Urothelium cell line (cell line): Measurements from ENCODE around the gene SCAMP2.
"Not testable (repeated sequence)": the region's sequence is repeated elsewhere in the genome, so short reads cannot be mapped to it uniquely, and the experiment has no call there.

Source experiments
- DNase-seq: peaks from one replicate; pipeline ENCODE4 v3.0.0; 2011; ENCODE audit warnings: low spot score, mixed read lengths
- FAIRE-seq: peaks from 2 replicates; lab custom pipeline; 2011; peaks lifted over from hg19 to GRCh38; lab: Jason Lieb, UNC

Gene SCAMP2

DNA sequence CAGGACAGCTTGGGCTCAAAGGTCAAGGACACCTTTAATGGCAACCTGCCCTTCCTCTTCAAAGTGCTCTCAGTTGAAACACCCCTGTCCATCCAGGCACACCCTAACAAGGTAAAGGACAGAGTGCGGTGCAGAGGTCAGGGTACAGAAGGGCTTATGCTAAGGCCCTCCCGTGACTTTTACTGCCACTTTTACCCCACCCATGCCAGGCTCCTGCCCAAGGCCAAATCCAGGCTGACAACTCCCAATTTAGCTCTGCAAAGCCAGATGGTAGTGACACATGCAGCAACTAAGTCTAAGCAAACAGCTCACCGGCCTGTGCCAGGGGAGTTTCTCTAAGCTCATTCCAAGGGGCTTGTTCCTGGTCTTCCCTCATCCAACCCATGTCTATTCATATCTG lies 18.3 kb upstream of the SCAMP2 start:
- DNase-seq (no peak), FAIRE-seq (no peak)

DNA sequence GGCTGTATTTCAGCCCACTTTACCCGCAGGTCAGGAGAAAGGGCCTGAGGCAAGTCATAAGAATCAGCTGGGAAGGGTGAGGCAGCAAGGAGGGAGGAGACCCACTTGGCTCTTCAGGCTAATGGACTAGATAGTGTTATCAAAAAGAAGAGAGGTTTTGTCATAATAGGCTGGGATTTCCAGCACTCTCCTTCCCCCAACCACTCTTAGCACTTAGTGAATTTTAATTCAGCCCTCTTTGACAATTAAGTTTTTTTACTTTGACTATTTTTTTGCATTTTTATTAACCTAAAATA lies 17.4 kb upstream of the SCAMP2 start:
- DNase-seq (no peak), FAIRE-seq (no peak)

- FAIRE-seq (no peak), DNase-seq (peak; percentile 91)
These were observed 16.9 kb upstream of the SCAMP2 start, which contains the start of gene MPI for GRCh38 chr15:74889883-74890664. Gene MPI (plus strand): TSS chr15:74890042. CDS start chr15:74890074, 32 bp downstream.

DNA sequence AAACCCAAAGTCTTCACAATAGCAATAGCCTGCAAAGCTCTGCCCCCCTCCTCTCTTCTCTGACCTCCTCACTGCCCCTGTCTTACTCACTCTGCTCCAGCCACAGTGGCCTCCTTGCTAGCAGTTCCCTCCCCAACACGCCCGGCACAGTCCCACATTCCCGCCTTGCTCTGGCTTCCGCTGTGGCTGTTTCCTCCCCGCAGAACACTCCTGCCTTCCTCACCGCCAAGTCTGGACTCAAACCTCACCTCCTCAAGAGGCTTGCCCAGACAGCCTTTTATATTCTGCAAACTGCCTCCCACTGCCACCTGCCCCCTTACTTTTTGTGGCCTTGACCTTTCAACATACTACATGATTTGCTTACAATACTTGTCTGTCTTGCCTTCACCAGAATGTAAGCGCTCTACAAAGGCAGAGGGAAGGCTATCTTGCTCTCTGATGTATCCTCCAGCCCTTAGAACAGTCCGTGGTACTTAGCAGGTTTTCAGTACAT lies 16.3 kb upstream of the SCAMP2 start:
- DNase-seq: no peak
- FAIRE-seq: no peak

DNA sequence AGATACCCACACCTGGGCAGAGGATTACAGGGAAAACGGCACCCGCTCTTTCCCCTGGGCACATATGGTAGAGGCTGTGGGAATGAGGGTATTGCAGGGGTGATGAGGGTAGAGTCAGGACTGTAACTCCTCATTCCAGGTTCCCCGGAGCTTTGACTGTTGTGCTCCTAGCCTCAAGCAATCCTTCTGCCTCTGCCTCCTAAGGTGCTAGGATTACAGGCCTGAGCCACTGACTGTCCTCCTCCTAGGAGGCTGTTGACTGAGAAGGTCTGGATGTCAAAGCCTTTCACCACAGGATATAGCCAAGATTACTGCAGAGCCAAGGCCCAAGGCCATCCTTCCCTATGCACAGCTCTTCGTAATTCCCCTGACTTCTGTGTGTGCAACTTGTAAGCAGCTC lies 15.6 kb upstream of the SCAMP2 start:
- no peak for FAIRE-seq

DNA sequence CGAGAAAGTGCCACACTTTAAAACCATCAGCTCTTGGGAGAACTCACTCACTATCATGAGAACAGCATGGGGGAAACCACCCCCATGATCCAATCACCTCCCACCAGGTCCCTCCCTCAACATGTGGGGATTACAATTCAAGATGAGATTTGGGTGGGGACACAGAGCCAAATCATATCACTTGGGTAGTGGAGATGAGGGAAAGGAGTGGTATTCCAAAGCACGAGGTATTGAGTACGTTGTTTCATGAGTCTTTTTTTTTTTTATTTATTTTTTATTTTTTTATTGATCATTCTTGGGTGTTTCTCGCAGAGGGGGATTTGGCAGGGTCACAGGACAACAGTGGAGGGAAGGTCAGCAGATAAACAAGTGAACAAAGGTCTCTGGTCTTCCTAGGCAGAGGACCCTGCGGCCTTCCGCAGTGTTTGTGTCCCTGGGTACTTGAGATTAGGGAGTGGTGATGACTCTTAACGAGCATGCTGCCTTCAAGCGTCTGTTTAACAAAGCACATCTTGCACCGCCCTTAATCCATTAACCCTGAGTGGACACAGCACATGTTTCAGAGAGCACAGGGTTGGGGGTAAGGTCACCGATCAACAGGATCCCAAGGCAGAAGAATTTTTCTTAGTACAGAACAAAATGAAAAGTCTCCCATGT lies 14.5 kb upstream of the SCAMP2 start:
- not testable (repeated sequence) for DNase-seq, FAIRE-seq

More for the DNA sequence above, 15.6 kb upstream of the SCAMP2 start:
- no peak for DNase-seq

- DNase-seq (no peak), FAIRE-seq (no peak)
These were observed 12.3 kb upstream of the SCAMP2 start for GRCh38 chr15:74885461-74885860.

DNA sequence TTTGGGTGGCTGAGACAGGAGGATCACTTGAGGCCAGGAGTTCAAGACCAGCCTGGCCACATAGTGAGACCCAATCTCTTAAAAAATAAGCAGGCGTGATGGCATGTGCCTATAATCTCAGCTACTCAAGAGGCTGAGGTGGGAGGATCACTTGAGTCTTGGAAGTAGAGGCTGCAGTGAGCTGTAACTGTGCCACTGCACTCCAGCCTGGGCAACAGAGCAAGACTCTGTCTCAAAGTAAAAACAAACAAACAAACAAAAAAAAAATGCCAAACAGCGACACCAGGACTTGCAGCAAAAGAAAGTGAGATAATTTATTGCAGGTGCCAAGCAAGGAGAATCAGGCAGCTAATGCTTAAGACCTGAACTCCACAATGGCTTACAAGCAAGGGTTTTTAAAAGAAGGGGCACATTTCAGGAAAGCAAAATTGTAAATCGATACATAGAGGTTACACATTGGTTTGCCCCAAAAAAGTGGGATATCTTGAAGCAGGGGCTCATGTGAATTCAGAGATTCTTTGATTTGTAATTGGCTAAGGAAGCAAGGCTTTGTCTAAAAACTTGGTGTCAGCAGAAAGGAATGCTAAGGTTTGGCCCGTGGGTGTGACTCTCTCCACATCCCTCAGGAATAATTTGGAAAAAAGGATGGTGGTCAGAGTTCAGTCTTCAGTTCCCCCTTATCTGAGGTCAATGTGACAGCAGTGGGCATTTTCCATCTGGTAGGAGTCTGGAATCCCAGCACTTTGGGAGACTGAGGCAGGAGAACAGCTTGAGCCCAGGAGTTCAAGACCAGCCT lies 11.5 kb upstream of the SCAMP2 start:
- DNase-seq (peak; percentile 43), FAIRE-seq (no peak)

- FAIRE-seq: no peak
These were observed 9.4 kb upstream of the SCAMP2 start for GRCh38 chr15:74882528-74882927.

DNA sequence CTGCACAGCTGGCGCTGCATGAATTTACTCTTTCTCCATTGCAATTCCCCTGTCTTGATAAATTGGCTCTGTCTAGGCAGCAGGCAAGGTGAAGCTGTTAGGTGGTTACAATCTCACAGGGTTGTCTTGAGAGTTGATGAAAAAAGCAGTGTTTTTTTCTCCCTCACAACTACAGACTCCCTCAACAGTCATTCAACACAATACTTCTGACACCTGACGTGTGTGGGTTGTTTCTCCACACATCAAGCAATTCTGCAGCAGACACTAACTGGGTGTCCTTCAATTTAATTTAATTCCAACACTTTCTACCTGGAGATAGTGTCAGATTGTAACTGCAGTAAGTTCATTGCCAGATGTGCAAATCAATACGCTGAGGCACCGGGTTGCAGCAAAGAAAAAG lies 5.1 kb upstream of the SCAMP2 start:
- DNase-seq: no peak
- FAIRE-seq: no peak

More at GRCh38 chr15:74882528-74882927, 9.4 kb upstream of the SCAMP2 start:
- no peak for DNase-seq

DNA sequence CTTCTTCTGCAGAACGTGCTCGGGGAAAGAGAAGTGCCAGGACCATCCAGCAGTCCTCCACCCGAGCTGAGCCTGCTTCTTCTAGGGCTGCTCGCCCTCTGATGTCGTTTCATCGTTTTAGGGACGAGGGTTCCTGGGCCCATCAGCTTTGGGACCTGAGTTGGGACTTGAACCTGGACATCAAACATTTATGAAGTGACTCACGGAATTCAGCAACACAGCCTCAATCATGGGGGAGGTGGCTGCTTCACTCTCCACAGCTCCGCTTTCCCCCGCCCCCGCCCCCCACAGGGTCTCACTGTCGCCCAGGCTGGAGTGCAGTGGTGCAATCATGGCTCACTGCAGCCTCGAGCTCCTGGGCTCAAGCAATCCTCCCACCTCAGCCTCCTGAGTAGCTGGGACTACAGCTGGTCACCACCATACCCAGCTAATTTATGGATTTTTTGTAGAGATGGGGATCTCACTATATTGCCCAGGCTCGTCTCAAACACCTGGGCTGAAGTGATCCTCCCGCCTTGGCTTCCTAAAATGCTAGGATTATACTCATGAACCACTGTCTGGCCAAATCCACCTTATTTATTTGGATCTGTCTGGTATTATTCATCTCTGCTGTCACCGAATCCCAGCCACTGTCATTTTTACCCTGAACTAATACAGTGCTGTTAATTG lies 725 bp upstream of the SCAMP2 start:
- no peak for FAIRE-seq
- peak; percentile 13 for DNase-seq

GRCh38 chr15:74872702-74873035 lies 496 bp downstream of the SCAMP2 start:
- FAIRE-seq: no peak
- no peak for DNase-seq

DNA sequence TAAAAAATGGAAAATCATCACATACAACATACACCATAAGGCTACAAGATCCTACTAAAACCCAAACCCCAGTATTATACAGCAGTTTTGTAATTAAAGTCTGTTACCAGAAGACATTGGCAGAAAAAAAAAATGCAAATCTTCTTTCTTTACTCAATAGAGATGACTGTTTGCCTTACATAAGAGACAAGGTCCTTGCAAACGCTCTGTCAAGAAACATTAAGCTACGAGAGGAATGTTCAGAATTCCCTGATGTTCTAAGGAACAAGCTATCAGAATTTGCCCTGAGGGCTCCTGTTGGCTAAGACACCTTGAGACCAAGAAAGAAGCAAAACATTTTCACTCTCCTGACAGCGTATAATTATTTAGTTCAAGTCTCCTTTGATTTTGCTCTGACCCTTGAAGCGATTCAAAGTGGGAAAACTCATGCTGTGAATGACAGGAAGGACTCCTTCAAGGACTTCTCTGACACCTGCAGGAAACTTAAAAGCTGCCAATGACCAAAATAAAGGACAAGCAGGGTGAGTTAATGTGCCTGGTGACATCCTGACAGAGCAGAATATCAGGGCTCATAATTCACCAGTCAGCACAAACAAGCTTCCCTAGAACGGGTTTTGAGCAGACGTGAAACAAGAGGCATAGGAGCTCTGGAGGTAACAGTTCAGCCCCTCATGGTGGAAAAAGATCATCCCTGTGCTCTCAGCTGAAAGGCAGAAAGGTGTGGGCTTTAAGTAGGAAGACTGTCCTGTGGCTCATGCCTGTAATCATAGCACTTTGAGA lies 2.5 kb downstream of the SCAMP2 start:
- DNase-seq: no peak
- FAIRE-seq: no peak

DNA sequence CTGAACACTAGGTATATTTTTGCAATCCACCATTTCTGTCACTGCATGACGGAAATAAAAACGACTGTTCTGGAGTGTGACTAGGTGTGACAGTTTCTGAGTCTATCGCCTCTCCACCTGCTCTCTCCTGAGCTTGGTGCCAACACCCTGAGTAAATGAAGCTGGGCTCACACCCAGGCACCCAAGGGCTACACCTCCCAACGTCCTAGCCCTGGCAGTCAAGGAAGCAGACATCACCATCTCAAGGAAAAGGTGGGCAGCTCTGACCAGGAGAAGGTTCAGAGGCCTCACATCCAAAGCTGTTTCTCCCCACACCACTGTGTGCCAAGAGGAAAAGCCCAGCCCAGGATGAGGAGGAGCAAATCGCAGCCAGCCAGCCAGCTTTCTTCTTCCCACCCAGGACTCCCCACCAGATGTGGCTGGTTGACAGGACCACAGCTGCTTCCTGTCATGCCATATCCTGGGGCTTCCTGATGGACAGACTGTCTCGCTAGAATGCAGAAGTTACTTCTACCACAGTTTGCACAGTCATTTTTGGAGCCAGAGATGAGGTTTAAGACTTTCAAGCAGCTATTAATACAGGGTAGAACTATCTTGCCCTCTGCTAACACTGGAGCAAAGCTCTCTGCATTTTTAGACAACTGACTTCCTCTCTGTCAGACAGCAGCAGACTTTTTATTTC lies 3.3 kb downstream of the SCAMP2 start:
- no peak for FAIRE-seq

DNA sequence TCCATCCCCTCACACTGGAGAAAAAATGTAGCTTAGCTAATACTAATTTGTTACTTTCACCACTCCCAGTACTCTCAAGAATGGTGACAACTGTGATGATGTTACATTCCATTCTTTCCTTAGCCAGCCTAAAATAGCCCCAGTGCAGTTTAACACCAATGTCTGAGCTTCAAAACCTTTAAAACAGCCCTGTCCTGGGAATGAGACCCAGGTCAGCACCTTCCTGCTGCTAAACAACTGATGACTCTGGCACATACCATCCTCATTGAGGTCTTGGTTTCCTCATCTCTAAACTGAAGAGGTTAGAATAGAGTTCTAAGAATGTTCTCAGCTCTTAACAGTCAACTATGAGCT lies 3.8 kb downstream of the SCAMP2 start:
- DNase-seq (no peak), FAIRE-seq (no peak)

More for the DNA sequence above, 3.3 kb downstream of the SCAMP2 start:
- no peak for DNase-seq

DNA sequence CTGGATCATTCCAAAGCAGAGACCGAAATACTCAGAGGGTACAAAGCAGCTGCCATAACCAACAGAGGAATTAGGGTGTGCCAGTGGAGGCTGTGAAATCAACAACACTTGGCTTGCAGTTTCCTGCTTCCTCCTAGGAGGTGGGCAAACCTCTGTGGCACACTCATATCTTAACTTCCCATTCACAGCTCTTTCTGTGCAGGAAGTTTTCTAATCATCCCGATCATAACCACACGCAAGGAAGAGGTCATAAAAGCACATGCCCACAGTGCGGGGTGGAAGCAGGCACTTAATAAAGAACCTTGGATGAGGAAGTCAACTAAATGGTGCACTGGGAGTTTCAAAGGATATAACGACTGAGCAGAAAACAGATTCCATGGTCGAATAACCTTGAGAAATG lies 5.1 kb downstream of the SCAMP2 start:
- no peak for FAIRE-seq
- DNase-seq: no peak

GRCh38 chr15:74867466-74868038 lies 5.6 kb downstream of the SCAMP2 start:
- DNase-seq (no peak), FAIRE-seq (no peak)

- FAIRE-seq (no peak), DNase-seq (no peak)
These were observed 7.1 kb downstream of the SCAMP2 start for GRCh38 chr15:74866090-74866489.

- no peak for FAIRE-seq
- DNase-seq: no peak
These were observed 7.8 kb downstream of the SCAMP2 start for GRCh38 chr15:74865316-74865715.
